Activated naive CD8-positive, alpha-beta T cell (primary cell): ENCODE results near the gene BAAT.

ENCODE experiments used
- H3K27ac Mint-ChIP-seq: one replicate; pipeline ENCODE4 v1.8.0; 2021; ENCODE audit warnings: mixed read lengths
- H3K27me3 Mint-ChIP-seq: one replicate; pipeline ENCODE4 v1.8.0; 2021; ENCODE audit warnings: mixed read lengths
- H3K36me3 Mint-ChIP-seq: one replicate; pipeline ENCODE4 v1.8.0; 2021; ENCODE audit warnings: mixed read lengths
- H3K4me1 Mint-ChIP-seq: one replicate; pipeline ENCODE4 v1.8.0; 2021; ENCODE audit warnings: low read depth, mixed read lengths
- H3K4me3 Mint-ChIP-seq: one replicate; pipeline ENCODE4 v1.8.0; 2021; ENCODE audit warnings: mild to moderate bottlenecking, mixed read lengths
- H3K9me3 Mint-ChIP-seq: one replicate; pipeline ENCODE4 v1.8.0; 2021; ENCODE audit warnings: low read depth, mixed read lengths

BAAT gene

DNA sequence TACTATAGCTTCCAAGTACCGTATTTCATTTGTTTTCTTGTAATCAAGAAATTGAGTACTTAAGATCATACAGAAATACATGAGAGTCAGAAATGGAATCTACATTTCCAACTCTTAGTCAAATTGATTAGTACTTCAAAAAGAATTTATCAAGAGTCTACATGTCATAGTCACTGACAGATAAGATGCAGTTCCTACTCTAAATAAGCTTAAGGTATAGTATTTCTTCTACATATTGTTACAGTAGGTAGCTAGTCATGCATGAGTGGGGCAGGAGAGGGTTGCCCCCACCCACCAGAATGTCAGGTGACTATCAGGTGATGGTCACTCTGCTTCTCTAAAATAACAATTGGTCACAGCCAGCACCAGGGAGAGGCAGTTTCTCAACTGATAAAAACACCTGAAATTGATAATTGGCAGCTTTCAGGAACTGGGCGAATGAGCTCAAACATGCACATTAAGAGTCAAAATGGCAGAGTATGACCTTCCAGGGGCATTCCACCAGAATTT lies 2.9 kb downstream of the BAAT start:
- no peaks in the 10 kb centered on the region for H3K4me1 Mint-ChIP-seq
- no peak overlapping the region for H3K4me3 Mint-ChIP-seq
- no peaks in the 10 kb centered on the region for H3K27me3 Mint-ChIP-seq
- peaks cover 8% of the 10 kb centered on the region for H3K36me3 Mint-ChIP-seq
- peaks cover 7% of the 10 kb centered on the region for H3K9me3 Mint-ChIP-seq
- H3K27ac Mint-ChIP-seq = no peak overlapping the region

DNA sequence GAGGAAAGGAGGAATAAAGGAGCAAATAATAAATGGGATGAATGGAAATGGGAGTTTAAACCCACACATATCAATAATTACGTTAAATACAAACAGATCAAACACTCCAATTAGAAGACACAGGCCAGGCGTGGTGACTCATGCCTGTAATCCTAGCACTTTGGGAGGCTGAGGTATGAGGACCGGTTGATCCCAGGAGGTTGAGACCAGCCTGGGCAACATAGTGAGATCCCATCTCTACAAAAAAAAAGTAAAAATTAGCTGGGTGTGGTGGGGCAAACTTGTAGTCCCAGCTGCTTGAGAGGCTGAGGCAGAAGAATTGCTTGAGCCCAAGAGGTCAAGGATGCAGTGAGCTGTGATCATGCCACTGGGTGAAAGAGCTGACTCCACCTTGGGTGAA lies 3.7 kb downstream of the BAAT start:
- H3K27me3 Mint-ChIP-seq = no peaks in the 10 kb centered on the region
- peaks cover 7% of the 10 kb centered on the region for H3K9me3 Mint-ChIP-seq
- H3K4me1 Mint-ChIP-seq = no peaks in the 10 kb centered on the region
- no peak overlapping the region for H3K27ac Mint-ChIP-seq
- peaks cover 8% of the 10 kb centered on the region for H3K36me3 Mint-ChIP-seq
- H3K4me3 Mint-ChIP-seq = no peak overlapping the region

GRCh38 chr9:101380295-101380694 lies 4.5 kb downstream of the BAAT start:
- Mint-ChIP-seq H3K4me3 (no peak overlapping the region), H3K27me3 (peaks cover 2% of the 10 kb centered on the region), H3K36me3 (peaks cover 6% of the 10 kb centered on the region), H3K4me1 (no peaks in the 10 kb centered on the region), H3K9me3 (peaks cover 7% of the 10 kb centered on the region), H3K27ac (no peak overlapping the region)

GRCh38 chr9:101376111-101376848 lies 8.5 kb downstream of the BAAT start:
- H3K36me3 Mint-ChIP-seq = no peaks in the 10 kb centered on the region
- H3K4me1 Mint-ChIP-seq = no peaks in the 10 kb centered on the region
- peaks cover 5% of the 10 kb centered on the region for H3K27me3 Mint-ChIP-seq
- no peak overlapping the region for H3K4me3 Mint-ChIP-seq
- no peaks in the 10 kb centered on the region for H3K9me3 Mint-ChIP-seq
- H3K27ac Mint-ChIP-seq = no peak overlapping the region

DNA sequence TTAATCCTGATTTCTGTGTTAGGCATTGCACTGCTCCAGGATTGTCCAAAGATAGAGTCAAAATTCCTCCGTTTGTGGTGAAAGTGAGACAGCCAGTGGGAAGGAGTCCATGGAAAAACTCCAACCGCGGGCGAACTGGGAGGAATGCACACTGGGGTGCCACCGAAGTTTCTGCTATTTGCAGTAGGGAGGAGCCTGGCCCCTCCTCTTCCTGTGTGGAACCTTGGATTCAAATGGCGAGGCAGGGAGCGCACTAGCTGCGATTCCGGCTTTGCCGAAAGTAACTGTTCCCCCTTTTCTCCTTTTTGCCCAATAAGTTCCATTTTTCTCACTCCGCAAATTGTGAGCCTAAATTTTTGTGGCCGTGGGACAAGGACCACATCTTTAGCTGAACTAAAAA lies 9.3 kb downstream of the BAAT start:
- H3K4me3 Mint-ChIP-seq = no peak overlapping the region
- H3K27me3 Mint-ChIP-seq = peaks cover 8% of the 10 kb centered on the region
- no peaks in the 10 kb centered on the region for H3K9me3 Mint-ChIP-seq
- H3K36me3 Mint-ChIP-seq = peaks cover 1% of the 10 kb centered on the region
- no peak overlapping the region for H3K27ac Mint-ChIP-seq
- H3K4me1 Mint-ChIP-seq = no peaks in the 10 kb centered on the region

DNA sequence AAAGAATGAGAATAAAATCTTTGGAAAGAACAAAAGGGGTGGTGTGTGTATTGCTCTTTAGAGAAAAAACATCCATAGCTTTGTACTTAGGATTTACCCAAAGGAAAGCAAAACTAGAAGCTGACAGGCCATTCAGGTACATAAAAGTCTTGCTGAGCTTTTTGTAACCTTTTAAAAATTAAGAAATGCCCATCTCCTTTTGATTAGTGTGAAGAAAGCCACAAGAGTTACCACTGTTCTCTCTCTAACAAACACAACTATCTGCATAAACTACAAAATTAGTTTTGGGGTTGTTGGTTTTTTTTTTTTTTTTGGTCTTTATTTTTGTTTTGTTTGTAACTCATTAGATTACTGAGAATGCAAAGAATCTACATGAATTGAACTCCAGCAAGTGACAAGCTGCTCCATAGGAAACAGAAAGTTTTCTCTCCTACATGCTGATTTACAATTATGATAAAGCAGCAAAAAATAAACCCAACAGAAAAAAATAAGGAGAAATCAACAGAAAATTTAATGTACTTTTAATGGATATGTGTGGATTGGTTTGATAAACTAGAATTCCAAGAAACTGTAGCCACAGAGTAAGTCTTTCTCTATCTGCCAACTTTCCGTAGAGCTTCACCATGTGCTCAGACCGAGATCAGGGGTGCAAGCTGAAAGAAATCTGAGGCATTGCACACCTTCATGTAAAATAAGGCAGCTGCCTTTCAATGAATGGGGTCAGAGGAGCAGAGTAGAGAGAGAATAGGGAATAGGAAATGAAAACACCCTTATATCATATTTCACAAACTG lies 12.3 kb downstream of the BAAT start:
- Mint-ChIP-seq H3K9me3 (no peaks in the 10 kb centered on the region), H3K27ac (no peak overlapping the region), H3K4me3 (no peak overlapping the region), H3K4me1 (no peaks in the 10 kb centered on the region), H3K36me3 (peaks cover 2% of the 10 kb centered on the region), H3K27me3 (peaks cover 10% of the 10 kb centered on the region)

- Mint-ChIP-seq H3K27ac (no peak overlapping the region), H3K9me3 (no peaks in the 10 kb centered on the region), H3K4me3 (no peak overlapping the region), H3K27me3 (peaks cover 13% of the 10 kb centered on the region), H3K4me1 (no peaks in the 10 kb centered on the region), H3K36me3 (peaks cover 2% of the 10 kb centered on the region)
These were observed 13.0 kb downstream of the BAAT start for GRCh38 chr9:101371813-101372212.

DNA sequence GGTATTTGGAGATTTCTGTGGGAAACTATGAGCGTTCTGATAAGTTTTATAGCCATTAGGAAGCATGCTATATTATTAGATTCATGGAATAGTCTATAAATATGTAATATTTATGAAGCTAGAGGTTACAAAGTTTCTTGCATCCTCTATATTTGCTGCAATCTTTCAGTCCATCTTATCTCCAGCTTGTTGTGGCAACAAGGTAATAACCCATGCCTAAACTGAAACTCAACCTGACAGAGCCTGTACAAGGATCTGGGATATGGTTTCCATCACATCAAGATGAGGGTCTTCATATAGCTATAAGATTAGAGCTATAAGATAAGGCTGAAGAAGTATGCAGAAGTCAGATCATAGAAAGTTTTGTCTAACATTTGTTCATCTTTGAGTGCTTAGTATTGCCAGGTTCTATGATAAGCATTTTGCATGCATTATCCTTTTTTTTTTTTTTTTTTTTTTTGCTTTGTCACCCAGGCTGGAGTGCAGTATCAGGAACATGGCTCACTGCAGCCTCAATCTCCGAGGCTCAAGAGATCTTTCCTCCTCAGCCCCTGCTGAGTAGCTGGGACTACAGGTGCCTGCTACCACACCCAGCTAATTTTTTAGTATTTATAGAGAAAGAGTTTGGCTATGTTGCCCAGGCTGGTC lies 14.8 kb downstream of the BAAT start:
- no peaks in the 10 kb centered on the region for H3K9me3 Mint-ChIP-seq
- H3K4me3 Mint-ChIP-seq = no peak overlapping the region
- H3K27ac Mint-ChIP-seq = no peak overlapping the region
- H3K4me1 Mint-ChIP-seq = no peaks in the 10 kb centered on the region
- H3K27me3 Mint-ChIP-seq = peaks cover 12% of the 10 kb centered on the region
- H3K36me3 Mint-ChIP-seq = peaks cover 2% of the 10 kb centered on the region

DNA sequence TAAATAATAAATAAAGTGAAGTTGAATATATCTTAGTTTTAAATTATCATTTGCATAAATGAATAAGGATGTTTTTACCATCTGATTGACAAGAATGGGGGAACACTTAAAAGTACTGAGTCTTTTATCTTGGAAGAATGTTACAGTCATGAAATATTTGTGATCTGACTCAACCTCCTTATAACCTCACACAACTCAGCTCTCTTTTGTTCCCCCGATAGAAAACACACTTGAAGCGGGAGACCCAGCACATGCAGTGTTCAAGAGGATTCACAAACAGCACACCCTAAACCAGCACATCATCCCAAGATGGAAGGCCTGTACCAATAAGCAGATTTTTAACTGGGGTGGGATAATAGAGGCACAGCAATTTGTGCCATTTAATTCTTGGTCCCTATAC lies 15.5 kb downstream of the BAAT start:
- peaks cover 12% of the 10 kb centered on the region for H3K27me3 Mint-ChIP-seq
- no peak overlapping the region for H3K4me3 Mint-ChIP-seq
- no peak overlapping the region for H3K27ac Mint-ChIP-seq
- peaks cover 2% of the 10 kb centered on the region for H3K36me3 Mint-ChIP-seq
- H3K9me3 Mint-ChIP-seq = no peaks in the 10 kb centered on the region
- H3K4me1 Mint-ChIP-seq = no peaks in the 10 kb centered on the region

DNA sequence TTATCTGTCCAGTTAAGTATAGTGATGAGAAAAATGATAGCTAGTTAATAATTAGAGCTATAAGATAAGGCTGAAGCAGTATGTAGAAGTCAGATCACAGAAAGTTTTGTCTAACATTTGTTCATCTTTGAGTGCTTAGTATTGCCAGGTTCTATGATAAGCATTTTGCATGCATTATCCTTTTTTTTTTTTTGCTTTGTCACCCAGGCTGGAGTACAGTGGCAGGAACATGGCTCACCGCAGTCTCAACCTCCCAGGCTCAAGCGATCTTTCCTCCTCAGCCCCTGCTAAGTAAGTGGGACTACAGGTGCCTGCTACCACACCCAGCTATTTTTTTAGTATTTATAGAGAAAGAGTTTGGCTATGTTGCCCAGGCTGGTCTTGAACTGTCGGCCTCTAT lies 17.5 kb downstream of the BAAT start:
- Mint-ChIP-seq H3K9me3 (no peaks in the 10 kb centered on the region), H3K27ac (no peak overlapping the region), H3K4me1 (no peaks in the 10 kb centered on the region), H3K4me3 (no peak overlapping the region), H3K27me3 (peaks cover 14% of the 10 kb centered on the region), H3K36me3 (peaks cover 2% of the 10 kb centered on the region)

- no peaks in the 10 kb centered on the region for H3K4me1 Mint-ChIP-seq
- H3K27ac Mint-ChIP-seq = no peak overlapping the region
- peaks cover 2% of the 10 kb centered on the region for H3K36me3 Mint-ChIP-seq
- H3K4me3 Mint-ChIP-seq = no peak overlapping the region
- H3K27me3 Mint-ChIP-seq = peaks cover 10% of the 10 kb centered on the region
- H3K9me3 Mint-ChIP-seq = no peaks in the 10 kb centered on the region
These were observed 18.6 kb downstream of the BAAT start for GRCh38 chr9:101366038-101366756.

- H3K4me1 Mint-ChIP-seq = no peaks in the 10 kb centered on the region
- H3K36me3 Mint-ChIP-seq = no peaks in the 10 kb centered on the region
- peaks cover 6% of the 10 kb centered on the region for H3K27me3 Mint-ChIP-seq
- no peaks in the 10 kb centered on the region for H3K9me3 Mint-ChIP-seq
- no peak overlapping the region for H3K4me3 Mint-ChIP-seq
- no peak overlapping the region for H3K27ac Mint-ChIP-seq
These were observed 19.6 kb downstream of the BAAT start for GRCh38 chr9:101365181-101365580.

DNA sequence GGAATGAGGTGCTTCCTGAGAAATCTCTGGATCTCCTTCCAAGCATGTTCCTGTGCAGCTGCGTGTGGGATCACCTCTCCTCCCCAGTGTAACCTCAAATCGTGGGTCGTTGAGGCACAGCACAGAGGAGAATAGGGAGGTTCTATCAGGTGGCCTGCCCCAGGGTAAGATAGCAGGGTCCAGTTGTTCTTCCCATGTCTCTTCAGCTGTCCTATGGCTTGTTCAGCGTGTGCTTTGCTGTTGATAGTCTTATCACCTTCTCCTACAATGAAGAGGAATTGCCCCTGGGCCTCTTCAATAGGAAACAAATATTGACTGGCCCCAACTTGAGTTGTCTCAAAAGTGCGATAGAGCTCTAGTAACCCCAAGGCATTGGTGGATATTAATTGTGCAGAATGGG lies 22.4 kb downstream of the BAAT start:
- Mint-ChIP-seq H3K36me3 (no peaks in the 10 kb centered on the region), H3K27me3 (peaks cover 6% of the 10 kb centered on the region), H3K4me1 (no peaks in the 10 kb centered on the region), H3K27ac (no peak overlapping the region), H3K9me3 (no peaks in the 10 kb centered on the region), H3K4me3 (no peak overlapping the region)

- no peak overlapping the region for H3K4me3 Mint-ChIP-seq
- peaks cover 3% of the 10 kb centered on the region for H3K27me3 Mint-ChIP-seq
- H3K36me3 Mint-ChIP-seq = no peaks in the 10 kb centered on the region
- no peaks in the 10 kb centered on the region for H3K4me1 Mint-ChIP-seq
- no peaks in the 10 kb centered on the region for H3K9me3 Mint-ChIP-seq
- H3K27ac Mint-ChIP-seq = no peak overlapping the region
These were observed 24.2 kb downstream of the BAAT start for GRCh38 chr9:101360647-101361046.

DNA sequence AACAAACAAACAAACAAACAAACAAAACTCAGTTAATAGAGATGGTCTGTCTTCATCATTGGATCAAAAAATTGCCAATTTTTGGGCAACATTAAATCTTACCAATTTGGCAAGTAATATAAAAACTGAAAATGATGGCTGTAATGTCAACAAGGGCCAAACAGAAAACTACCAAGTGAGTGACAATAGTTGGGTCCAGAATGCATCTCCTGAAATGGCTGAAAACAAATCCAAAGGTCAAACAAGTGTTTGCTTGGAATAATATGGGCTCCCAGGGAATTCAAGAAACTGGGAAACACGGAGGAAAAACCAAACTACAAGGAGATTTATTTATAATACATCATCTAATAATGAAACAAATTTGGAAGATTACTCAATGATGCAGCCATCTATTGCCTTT lies 25.1 kb downstream of the BAAT start:
- Mint-ChIP-seq H3K36me3 (no peaks in the 10 kb centered on the region), H3K9me3 (no peaks in the 10 kb centered on the region)

More for the DNA sequence above, 25.1 kb downstream of the BAAT start:
- H3K27ac Mint-ChIP-seq = no peak overlapping the region
- no peaks in the 10 kb centered on the region for H3K4me1 Mint-ChIP-seq
- no peak overlapping the region for H3K4me3 Mint-ChIP-seq
- peaks cover 2% of the 10 kb centered on the region for H3K27me3 Mint-ChIP-seq
